ENCODE measurements around the gene PPP1R10. TPM values are rescaled to one million over a fixed set of nuclear protein-coding genes. Genes with fewer than 3 reads are reported as not detected.
A peak's percentile ranks its signal among the peaks of the same experiment; 100 is the strongest.

PPP1R10 gene
- total RNA-seq, 1 donor from 2014 or later: 58.2 TPM

DNA sequence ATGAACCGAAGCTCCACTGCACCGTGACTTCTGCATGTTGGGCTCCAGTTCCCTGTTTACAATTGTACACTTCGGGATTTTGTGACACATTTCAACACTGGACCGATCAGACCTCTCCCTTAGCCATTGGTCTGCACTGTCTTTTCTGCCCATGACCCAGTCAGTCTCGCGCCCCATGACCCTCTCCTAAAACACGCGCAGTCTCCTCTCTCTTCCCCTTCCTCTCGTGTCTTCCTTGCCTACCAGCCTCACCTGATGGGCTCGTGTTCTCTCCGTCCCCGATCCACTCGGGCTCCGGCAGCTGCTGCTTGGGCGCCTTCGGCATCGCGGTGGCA, 46.3 kb downstream of the PPP1R10 start:
- TF ChIP-seq, protein P1, sequence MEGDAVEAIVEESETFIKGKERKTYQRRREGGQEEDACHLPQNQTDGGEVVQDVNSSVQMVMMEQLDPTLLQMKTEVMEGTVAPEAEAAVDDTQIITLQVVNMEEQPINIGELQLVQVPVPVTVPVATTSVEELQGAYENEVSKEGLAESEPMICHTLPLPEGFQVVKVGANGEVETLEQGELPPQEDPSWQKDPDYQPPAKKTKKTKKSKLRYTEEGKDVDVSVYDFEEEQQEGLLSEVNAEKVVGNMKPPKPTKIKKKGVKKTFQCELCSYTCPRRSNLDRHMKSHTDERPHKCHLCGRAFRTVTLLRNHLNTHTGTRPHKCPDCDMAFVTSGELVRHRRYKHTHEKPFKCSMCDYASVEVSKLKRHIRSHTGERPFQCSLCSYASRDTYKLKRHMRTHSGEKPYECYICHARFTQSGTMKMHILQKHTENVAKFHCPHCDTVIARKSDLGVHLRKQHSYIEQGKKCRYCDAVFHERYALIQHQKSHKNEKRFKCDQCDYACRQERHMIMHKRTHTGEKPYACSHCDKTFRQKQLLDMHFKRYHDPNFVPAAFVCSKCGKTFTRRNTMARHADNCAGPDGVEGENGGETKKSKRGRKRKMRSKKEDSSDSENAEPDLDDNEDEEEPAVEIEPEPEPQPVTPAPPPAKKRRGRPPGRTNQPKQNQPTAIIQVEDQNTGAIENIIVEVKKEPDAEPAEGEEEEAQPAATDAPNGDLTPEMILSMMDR (IDR thresholded peaks at IDR 0.05): no peak
- Mint-ChIP-seq H3K9me3 (ENCODE audit: low read depth) (no peaks in the 10 kb centered on the region), H3K36me3 (ENCODE audit: low read depth) (no peaks in the 10 kb centered on the region), H3K4me3 (ENCODE audit: unreplicated experiment) (peak overlapping the region; percentile 99), H3K27ac (ENCODE audit: unreplicated experiment) (peak overlapping the region; percentile 100), H3K4me1 (ENCODE audit: low read depth) (peaks cover 40% of the 10 kb centered on the region), H3K27me3 (ENCODE audit: low read depth) (no peaks in the 10 kb centered on the region)
- no peak for DNase-seq (ENCODE audit: low spot score)

GRCh38 chr6:30570263-30570662, 46.8 kb downstream of the PPP1R10 start:
- Mint-ChIP-seq H3K4me3 (ENCODE audit: unreplicated experiment) (peak overlapping the region; percentile 99), H3K36me3 (ENCODE audit: low read depth) (no peaks in the 10 kb centered on the region), H3K4me1 (ENCODE audit: low read depth) (peaks cover 40% of the 10 kb centered on the region), H3K9me3 (ENCODE audit: low read depth) (no peaks in the 10 kb centered on the region), H3K27me3 (ENCODE audit: low read depth) (no peaks in the 10 kb centered on the region), H3K27ac (ENCODE audit: unreplicated experiment) (peak overlapping the region; percentile 100)
- no peak for DNase-seq (ENCODE audit: low spot score)
- TF ChIP-seq, protein P1 (IDR thresholded peaks at IDR 0.05): no peak

DNA sequence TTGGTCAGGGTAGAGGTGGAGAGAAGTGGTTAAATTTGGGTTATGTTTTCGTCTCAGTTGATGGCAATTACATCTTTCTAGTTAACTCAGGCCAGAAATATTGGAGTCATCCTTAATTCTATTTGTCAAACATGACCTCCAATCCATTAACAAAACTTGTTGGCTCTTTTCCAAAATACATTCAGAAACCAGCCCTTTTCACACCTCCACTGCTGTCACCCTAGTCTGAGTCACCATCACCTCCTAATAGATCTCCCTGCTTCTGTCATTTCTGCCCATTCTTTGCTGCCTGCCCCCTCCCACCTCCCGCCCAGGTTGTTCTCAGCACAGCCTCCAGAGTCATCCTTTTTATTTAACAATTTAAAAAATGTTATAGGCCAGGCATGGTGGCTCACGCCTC, 48.8 kb downstream of the PPP1R10 start:
- TF ChIP-seq, protein P1 (IDR thresholded peaks at IDR 0.05): no peak
- no peak overlapping the region for H3K4me3 Mint-ChIP-seq (ENCODE audit: unreplicated experiment)
- peaks cover 3% of the 10 kb centered on the region for H3K36me3 Mint-ChIP-seq (ENCODE audit: low read depth)
- DNase-seq (ENCODE audit: low spot score): no peak
- peaks cover 35% of the 10 kb centered on the region for H3K4me1 Mint-ChIP-seq (ENCODE audit: low read depth)
- no peak overlapping the region for H3K27ac Mint-ChIP-seq (ENCODE audit: unreplicated experiment)
- no peaks in the 10 kb centered on the region for H3K27me3 Mint-ChIP-seq (ENCODE audit: low read depth)
- H3K9me3 Mint-ChIP-seq (ENCODE audit: low read depth): no peaks in the 10 kb centered on the region

GRCh38 chr6:30565772-30566171, 51.3 kb downstream of the PPP1R10 start:
- no peak for DNase-seq (ENCODE audit: low spot score)
- no peaks in the 10 kb centered on the region for H3K27me3 Mint-ChIP-seq (ENCODE audit: low read depth)
- peaks cover 12% of the 10 kb centered on the region for H3K4me1 Mint-ChIP-seq (ENCODE audit: low read depth)
- no peaks in the 10 kb centered on the region for H3K9me3 Mint-ChIP-seq (ENCODE audit: low read depth)
- H3K4me3 Mint-ChIP-seq (ENCODE audit: unreplicated experiment): no peak overlapping the region
- peaks cover 10% of the 10 kb centered on the region for H3K36me3 Mint-ChIP-seq (ENCODE audit: low read depth)
- TF ChIP-seq, protein P1 (IDR thresholded peaks at IDR 0.05): no peak
- no peak overlapping the region for H3K27ac Mint-ChIP-seq (ENCODE audit: unreplicated experiment)

DNA sequence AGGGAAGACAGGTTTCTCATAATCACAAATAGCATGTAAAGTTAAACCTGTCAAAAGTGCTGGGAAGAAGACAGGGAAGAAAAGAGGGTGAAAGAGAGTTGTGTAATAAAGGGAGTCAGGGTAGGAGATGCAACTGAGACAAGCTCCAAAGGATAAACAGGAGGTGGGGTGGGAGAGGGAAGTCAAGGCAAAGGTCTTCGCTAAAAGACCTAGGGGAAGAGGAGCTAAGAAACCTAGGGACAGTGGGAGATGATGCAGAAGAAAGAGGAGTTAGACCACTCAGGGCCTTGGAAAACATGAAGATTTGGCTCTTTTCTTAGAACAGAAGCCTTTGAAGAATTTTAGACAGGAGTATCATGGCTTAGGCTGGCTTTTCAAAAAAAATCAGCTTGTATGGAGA, 52.9 kb downstream of the PPP1R10 start:
- Mint-ChIP-seq H3K4me3 (ENCODE audit: unreplicated experiment) (no peak overlapping the region), H3K4me1 (ENCODE audit: low read depth) (no peaks in the 10 kb centered on the region), H3K36me3 (ENCODE audit: low read depth) (peaks cover 12% of the 10 kb centered on the region), H3K27me3 (ENCODE audit: low read depth) (no peaks in the 10 kb centered on the region), H3K27ac (ENCODE audit: unreplicated experiment) (no peak overlapping the region), H3K9me3 (ENCODE audit: low read depth) (no peaks in the 10 kb centered on the region)
- TF ChIP-seq, protein P1 (IDR thresholded peaks at IDR 0.05): no peak
- DNase-seq (ENCODE audit: low spot score): no peak
